Measurements from ENCODE around the gene NDUFAF2. TPM values are rescaled to one million over a fixed set of nuclear protein-coding genes. Genes with fewer than 3 reads are reported as not detected.
A peak's percentile ranks its signal among the peaks of the same experiment; 100 is the strongest.

The NDUFAF2 gene
- total RNA-seq, 1 donor from 2014 or later: 20.0 TPM

DNA sequence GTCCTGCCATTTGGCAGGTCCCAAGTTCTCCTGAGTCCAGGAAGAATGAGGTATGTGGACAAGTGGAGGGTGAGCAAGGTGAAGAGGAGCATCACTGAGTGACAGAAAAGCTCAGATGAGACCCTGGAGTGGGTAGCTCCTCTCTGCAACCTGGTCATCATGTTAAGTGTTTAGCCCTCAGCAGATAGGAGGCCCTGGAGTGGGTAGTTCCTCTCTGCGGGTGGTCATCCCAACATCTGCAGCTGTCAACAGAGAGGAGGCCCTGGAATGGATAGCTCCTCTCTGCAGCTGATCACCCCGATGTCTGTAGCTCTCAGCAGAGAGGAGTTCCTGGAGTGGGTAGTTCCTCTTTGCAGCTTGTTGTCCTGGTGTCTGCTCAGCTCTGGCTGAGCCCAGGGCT lies 48.4 kb downstream of the NDUFAF2 start:
- Histone ChIP-seq H3K27me3 (ENCODE audit: low read depth) (no peaks in the 10 kb centered on the region), H3K4me3 (no peak overlapping the region), H3K27ac (no peak overlapping the region), H3K36me3 (no peaks in the 10 kb centered on the region), H3K4me1 (no peaks in the 10 kb centered on the region), H3K9me3 (no peaks in the 10 kb centered on the region)
- no peak for DNase-seq
- TF ChIP-seq, protein P1, sequence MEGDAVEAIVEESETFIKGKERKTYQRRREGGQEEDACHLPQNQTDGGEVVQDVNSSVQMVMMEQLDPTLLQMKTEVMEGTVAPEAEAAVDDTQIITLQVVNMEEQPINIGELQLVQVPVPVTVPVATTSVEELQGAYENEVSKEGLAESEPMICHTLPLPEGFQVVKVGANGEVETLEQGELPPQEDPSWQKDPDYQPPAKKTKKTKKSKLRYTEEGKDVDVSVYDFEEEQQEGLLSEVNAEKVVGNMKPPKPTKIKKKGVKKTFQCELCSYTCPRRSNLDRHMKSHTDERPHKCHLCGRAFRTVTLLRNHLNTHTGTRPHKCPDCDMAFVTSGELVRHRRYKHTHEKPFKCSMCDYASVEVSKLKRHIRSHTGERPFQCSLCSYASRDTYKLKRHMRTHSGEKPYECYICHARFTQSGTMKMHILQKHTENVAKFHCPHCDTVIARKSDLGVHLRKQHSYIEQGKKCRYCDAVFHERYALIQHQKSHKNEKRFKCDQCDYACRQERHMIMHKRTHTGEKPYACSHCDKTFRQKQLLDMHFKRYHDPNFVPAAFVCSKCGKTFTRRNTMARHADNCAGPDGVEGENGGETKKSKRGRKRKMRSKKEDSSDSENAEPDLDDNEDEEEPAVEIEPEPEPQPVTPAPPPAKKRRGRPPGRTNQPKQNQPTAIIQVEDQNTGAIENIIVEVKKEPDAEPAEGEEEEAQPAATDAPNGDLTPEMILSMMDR (IDR thresholded peaks at IDR 0.05): no peak
- intact Hi-C loops (cut with DNase I): no loop called here
- peak in 1 of 2 donors; percentile 11 for ATAC-seq

DNA sequence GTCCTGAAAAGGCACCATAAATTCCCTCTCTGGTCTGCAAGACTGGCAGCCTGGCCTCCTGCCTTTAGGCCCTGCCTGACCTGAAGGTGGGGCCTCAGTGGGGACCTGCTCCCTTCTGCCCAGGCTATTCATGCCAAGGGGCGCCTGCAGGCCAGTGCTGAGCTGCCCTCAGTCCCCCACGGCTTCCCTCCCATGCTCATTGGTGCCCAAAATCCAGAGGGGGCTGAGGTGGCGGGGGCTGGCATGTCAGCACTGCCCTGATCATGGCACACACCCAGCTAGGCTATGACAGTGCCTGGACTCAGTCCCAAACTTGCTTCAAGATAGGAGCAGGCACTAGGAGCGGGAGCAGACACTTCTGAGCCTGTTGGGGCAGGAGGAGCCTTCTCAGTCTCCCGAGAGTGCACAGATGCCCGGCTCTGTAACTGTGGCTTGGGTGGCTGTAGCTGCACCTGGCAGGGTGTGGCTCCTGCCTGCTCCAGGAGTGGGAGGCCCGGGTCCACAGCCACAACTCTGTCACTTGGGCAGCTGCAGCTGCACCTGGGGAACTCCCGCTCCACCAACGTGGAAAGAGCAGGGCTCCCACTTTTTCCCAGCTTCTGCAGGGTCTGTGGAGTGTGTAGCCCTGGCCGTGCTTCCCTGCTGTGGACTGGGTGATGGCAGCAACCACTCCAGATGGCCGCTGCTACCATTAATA lies 49.0 kb downstream of the NDUFAF2 start:
- TF ChIP-seq, protein P1 (IDR thresholded peaks at IDR 0.05): no peak
- DNase-seq: no peak
- no peak overlapping the region for H3K27ac ChIP-seq

GRCh38 chr5:60996368-60996767 lies 51.4 kb downstream of the NDUFAF2 start:
- H3K27ac ChIP-seq: no peak overlapping the region
- H3K27me3 ChIP-seq (ENCODE audit: low read depth): no peaks in the 10 kb centered on the region
- no peaks in the 10 kb centered on the region for H3K4me1 ChIP-seq
- H3K4me3 ChIP-seq: no peak overlapping the region
- ATAC-seq (no peak), DNase-seq (no peak)
- intact Hi-C loops (cut with DNase I): no loop called here
- H3K36me3 ChIP-seq: no peaks in the 10 kb centered on the region
- H3K9me3 ChIP-seq: no peaks in the 10 kb centered on the region
- TF ChIP-seq, protein P1 (IDR thresholded peaks at IDR 0.05): no peak

More for the DNA sequence above, 49.0 kb downstream of the NDUFAF2 start:
- no peaks in the 10 kb centered on the region for H3K9me3 ChIP-seq
- peak in 1 of 2 donors; percentile 27 for ATAC-seq
- no peaks in the 10 kb centered on the region for H3K27me3 ChIP-seq (ENCODE audit: low read depth)
- no peaks in the 10 kb centered on the region for H3K36me3 ChIP-seq
- no peaks in the 10 kb centered on the region for H3K4me1 ChIP-seq
- no peak overlapping the region for H3K4me3 ChIP-seq
- intact Hi-C loops (cut with DNase I): no loop called here

DNA sequence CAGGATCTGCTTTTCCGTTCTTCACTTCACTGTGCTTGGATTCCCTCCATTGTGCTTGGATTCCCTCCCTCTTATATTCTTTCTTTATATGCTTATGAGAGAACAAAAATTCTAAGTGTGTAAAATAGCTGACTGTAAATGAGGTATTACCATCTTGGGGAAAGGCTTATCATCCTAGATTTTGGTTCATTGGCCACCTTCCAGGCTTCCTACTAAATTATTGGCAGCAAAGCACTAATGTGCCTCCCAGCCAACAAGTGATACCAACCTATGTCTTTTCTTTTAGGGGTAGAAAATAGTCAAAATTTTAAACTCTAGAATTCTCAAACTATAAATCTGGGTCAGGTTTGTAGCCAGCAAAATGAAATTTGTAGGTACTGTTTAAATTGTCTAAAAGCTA lies 52.7 kb downstream of the NDUFAF2 start:
- DNase-seq (no peak), ATAC-seq (no peak)
- intact Hi-C loops (cut with DNase I): no loop called here
- TF ChIP-seq, protein P1 (IDR thresholded peaks at IDR 0.05): no peak
- Histone ChIP-seq H3K36me3 (no peaks in the 10 kb centered on the region), H3K4me1 (no peaks in the 10 kb centered on the region), H3K4me3 (no peak overlapping the region), H3K9me3 (no peaks in the 10 kb centered on the region), H3K27me3 (ENCODE audit: low read depth) (no peaks in the 10 kb centered on the region), H3K27ac (no peak overlapping the region)

GRCh38 chr5:61000887-61001286 lies 55.9 kb downstream of the NDUFAF2 start:
- ATAC-seq (no peak), DNase-seq (no peak)
- TF ChIP-seq, protein P1 (IDR thresholded peaks at IDR 0.05): no peak
- Histone ChIP-seq H3K36me3 (no peaks in the 10 kb centered on the region), H3K4me3 (no peak overlapping the region), H3K9me3 (no peaks in the 10 kb centered on the region), H3K4me1 (no peaks in the 10 kb centered on the region), H3K27me3 (ENCODE audit: low read depth) (no peaks in the 10 kb centered on the region), H3K27ac (no peak overlapping the region)
- intact Hi-C loops (cut with DNase I): no loop called here
